Left forelimb (tissue), 1 donor: ENCODE results near the gene PRUNE2.
"Not testable (repeated sequence)": the region's sequence is repeated elsewhere in the genome, so short reads cannot be mapped to it uniquely, and the experiment has no call there.

Experiments
- DNase-seq: peaks from one replicate; pipeline ENCODE4 v3.0.0-alpha.2; 2018; ENCODE audit warnings: low spot score

The PRUNE2 gene

GRCh38 chr9:76800901-76801300 is 105.0 kb downstream of the PRUNE2 start:
- no peak for DNase-seq

GRCh38 chr9:76799473-76799872 is 106.4 kb downstream of the PRUNE2 start:
- no peak for DNase-seq

- no peak for DNase-seq
Measured at GRCh38 chr9:76798527-76798926, 107.4 kb downstream of the PRUNE2 start.

GRCh38 chr9:76796296-76796695 is 109.6 kb downstream of the PRUNE2 start:
- DNase-seq, result no peak

- no peak for DNase-seq
Measured at GRCh38 chr9:76793784-76794431, 112.0 kb downstream of the PRUNE2 start.

- DNase-seq, result no peak
Measured at GRCh38 chr9:76789840-76790239, 116.1 kb downstream of the PRUNE2 start.

- DNase-seq, result no peak
Measured at GRCh38 chr9:76787677-76788076, 118.2 kb downstream of the PRUNE2 start.

GRCh38 chr9:76785501-76785900 is 120.4 kb downstream of the PRUNE2 start:
- DNase-seq, result no peak

- DNase-seq, result no peak
Measured at GRCh38 chr9:76784881-76785280, 121.0 kb downstream of the PRUNE2 start.

- DNase-seq, result no peak
Measured at GRCh38 chr9:76772686-76773445, 133.0 kb downstream of the PRUNE2 start.

GRCh38 chr9:76766126-76766525 is 139.8 kb downstream of the PRUNE2 start:
- DNase-seq, result no peak

GRCh38 chr9:76764138-76764537 is 141.8 kb downstream of the PRUNE2 start, which contains the start of gene PCA3:
Gene PCA3, plus strand, starts transcription at chr9:76764438.
- DNase-seq, result no peak

- no peak for DNase-seq
Measured at GRCh38 chr9:76761448-76761847, 144.5 kb downstream of the PRUNE2 start.

- no peak for DNase-seq
Measured at GRCh38 chr9:76759732-76760131, 146.2 kb downstream of the PRUNE2 start.

- DNase-seq, result no peak
Measured at GRCh38 chr9:76758476-76758875, 147.4 kb downstream of the PRUNE2 start.

- no peak for DNase-seq
Measured at GRCh38 chr9:76756941-76757673, 148.8 kb downstream of the PRUNE2 start.

GRCh38 chr9:76756268-76756640 is 149.7 kb downstream of the PRUNE2 start:
- no peak for DNase-seq

GRCh38 chr9:76751001-76751400 is 154.9 kb downstream of the PRUNE2 start:
- no peak for DNase-seq

- no peak for DNase-seq
Measured at GRCh38 chr9:76744336-76744735, 161.6 kb downstream of the PRUNE2 start.

GRCh38 chr9:76743931-76744330 is 162.0 kb downstream of the PRUNE2 start:
- DNase-seq, result no peak

- not testable (repeated sequence) for DNase-seq
Measured at GRCh38 chr9:76742890-76743289, 163.0 kb downstream of the PRUNE2 start.

GRCh38 chr9:76741524-76741923 is 164.4 kb downstream of the PRUNE2 start:
- no peak for DNase-seq

GRCh38 chr9:76738402-76738801 is 167.5 kb downstream of the PRUNE2 start:
- no peak for DNase-seq
